DMS114 treated with DMSO at 0.1 percent for 48 hours (cell line): ENCODE data around the gene SOX2.

Source experiments
- DNase-seq: peaks from one replicate; lab custom pipeline; 2025; ENCODE audit not compliant: unreplicated experiment; lab: John Stamatoyannopoulos, UW

Gene SOX2

GRCh38 chr3:181704421-181705085 is 7.2 kb upstream of the SOX2 start:
- DNase-seq, result no peak

- no peak for DNase-seq
These were observed 6.6 kb upstream of the SOX2 start for GRCh38 chr3:181705086-181705480.

GRCh38 chr3:181707980-181708379 is 3.7 kb upstream of the SOX2 start:
- no peak for DNase-seq

- peak; percentile 60 for DNase-seq
These were observed 2.0 kb upstream of the SOX2 start for GRCh38 chr3:181709537-181710279.

GRCh38 chr3:181710345-181711291 is 1.1 kb upstream of the SOX2 start:
- DNase-seq, result no peak

- DNase-seq, result no peak
These were observed 464 bp downstream of the SOX2 start for GRCh38 chr3:181712226-181712552.

- DNase-seq, result no peak
These were observed 991 bp downstream of the SOX2 start for GRCh38 chr3:181712553-181713279.

GRCh38 chr3:181713280-181713647 is 1.5 kb downstream of the SOX2 start:
- no peak for DNase-seq

GRCh38 chr3:181713676-181714612 is 2.2 kb downstream of the SOX2 start:
- DNase-seq, result no peak

- peak; percentile 14 for DNase-seq
These were observed 4.0 kb downstream of the SOX2 start for GRCh38 chr3:181715571-181716340.

- DNase-seq, result no peak
These were observed 5.2 kb downstream of the SOX2 start for GRCh38 chr3:181716966-181717365.

- DNase-seq, result no peak
These were observed 5.9 kb downstream of the SOX2 start for GRCh38 chr3:181717549-181718171.

- DNase-seq, result no peak
These were observed 6.6 kb downstream of the SOX2 start for GRCh38 chr3:181718369-181718768.

- DNase-seq, result no peak
These were observed 7.5 kb downstream of the SOX2 start for GRCh38 chr3:181718987-181719911.

- no peak for DNase-seq
These were observed 8.4 kb downstream of the SOX2 start for GRCh38 chr3:181719991-181720680.

GRCh38 chr3:181721046-181721875 is 9.5 kb downstream of the SOX2 start:
- DNase-seq, result no peak
